CD14-positive monocyte (primary cell): ENCODE results near the gene GDF2. TPM values are rescaled to one million over a fixed set of nuclear protein-coding genes. Genes with fewer than 3 reads are reported as not detected.

Experiments
- DNase-seq, 3 donors: peaks; one replicate each; pipeline ENCODE4 v3.0.0-alpha.2; 2011 to 2022
- H2AFZ ChIP-seq: 2 replicates; pipeline ENCODE4 v1.6.0; 2012; ENCODE audit warnings: mild to moderate bottlenecking, low read depth, low read length, inconsistent platforms; ENCODE audit not compliant: insufficient read depth, poor library complexity, severe bottlenecking
- H3K27ac ChIP-seq, 2 donors: 1 replicate in 1 of 2; 2 replicates in 1 of 2; pipeline ENCODE4 v1.5.1; 2012 to 2013; ENCODE audit warnings: low read length in 2 of 2, control low read depth in 1 of 2, inconsistent platforms in 1 of 2, low read depth in 1 of 2, mild to moderate bottlenecking in 1 of 2
- H3K27me3 ChIP-seq, 2 donors: one replicate each; pipeline versions ENCODE4 v1.6.0 to v1.6.1; 2011 to 2013; ENCODE audit warnings: low read length in 2 of 2; ENCODE audit not compliant: control insufficient read depth in 2 of 2, insufficient read depth in 2 of 2
- H3K36me3 ChIP-seq, 2 donors: replicated peaks in 1 of 2; 1 replicate in 1 of 2; 2 replicates in 1 of 2; pipeline versions ENCODE4 v1.5.1 to v1.6.1; 2012 to 2013; ENCODE audit warnings: low read length in 2 of 2, control low read depth in 1 of 2, inconsistent platforms in 1 of 2, mild to moderate bottlenecking in 1 of 2; ENCODE audit not compliant: insufficient read depth in 2 of 2, control insufficient read depth in 1 of 2
- H3K4me1 ChIP-seq, 2 donors: 1 replicate in 1 of 2; 2 replicates in 1 of 2; pipeline versions ENCODE4 v1.5.1 to v1.6.1; 2012 to 2013; ENCODE audit warnings: low read length in 2 of 2, control low read depth in 1 of 2, inconsistent platforms in 1 of 2, mild to moderate bottlenecking in 1 of 2, moderate library complexity in 1 of 2; ENCODE audit not compliant: insufficient read depth in 2 of 2, control insufficient read depth in 1 of 2
- H3K4me2 ChIP-seq: replicated peaks from 2 replicates; pipeline ENCODE3; 2012; ENCODE audit warnings: low read length, moderate library complexity, mild to moderate bottlenecking; ENCODE audit not compliant: poor library complexity, severe bottlenecking; ENCODE audit errors: extremely low read depth
- H3K4me3 ChIP-seq, 3 experiments: fragments of 200-600 bp in 1 of 3; sonication (generic) in 1 of 3; replicated peaks in 1 of 3; 1 replicate in 2 of 3; 2 replicates in 1 of 3; pipeline ENCODE4 v1.5.1; 2011 to 2013; ENCODE audit warnings: low read length in 3 of 3, mild to moderate bottlenecking in 3 of 3, control low read depth in 2 of 3, low read depth in 2 of 3, inconsistent platforms in 1 of 3, moderate library complexity in 1 of 3
- H3K79me2 ChIP-seq: 2 replicates; pipeline ENCODE4 v1.6.0; 2012; ENCODE audit warnings: mild to moderate bottlenecking, control low read depth, inconsistent platforms, low read length, moderate library complexity; ENCODE audit not compliant: insufficient read depth
- H3K9ac ChIP-seq: 2 replicates; pipeline ENCODE4 v1.6.0; 2017; ENCODE audit warnings: low read length, mild to moderate bottlenecking; ENCODE audit not compliant: insufficient read depth, poor library complexity, severe bottlenecking
- H3K9me3 ChIP-seq, 2 donors: replicated peaks in 1 of 2; 1 replicate in 1 of 2; 2 replicates in 1 of 2; pipeline versions ENCODE4 v1.5.1 to v1.6.1; 2012 to 2013; ENCODE audit warnings: low read length in 2 of 2, control low read depth in 1 of 2; ENCODE audit not compliant: control insufficient read depth in 1 of 2, insufficient read depth in 1 of 2
- H4K20me1 ChIP-seq: 2 replicates; pipeline ENCODE4 v1.6.0; 2012; ENCODE audit warnings: mild to moderate bottlenecking, low read length, control low read depth, moderate library complexity; ENCODE audit not compliant: insufficient read depth
- H3K27ac Mint-ChIP-seq, 7 donors: one replicate each; pipeline ENCODE4 v1.8.0; 2020; ENCODE audit warnings: mild to moderate bottlenecking in 7 of 7, mixed read lengths in 7 of 7, moderate library complexity in 6 of 7, inconsistent platforms in 2 of 7
- H3K27me3 Mint-ChIP-seq, 3 donors: one replicate each; pipeline ENCODE4 v1.8.0; 2021 to 2022; ENCODE audit warnings: low read depth in 3 of 3, mild to moderate bottlenecking in 3 of 3, mixed read lengths in 3 of 3, moderate library complexity in 3 of 3, inconsistent platforms in 1 of 3
- H3K36me3 Mint-ChIP-seq, 2 donors: one replicate each; pipeline ENCODE4 v1.8.0; 2020; ENCODE audit warnings: mixed read lengths in 2 of 2, inconsistent platforms in 1 of 2, mild to moderate bottlenecking in 1 of 2
- H3K4me1 Mint-ChIP-seq: one replicate; pipeline ENCODE4 v1.8.0; 2020; ENCODE audit warnings: mild to moderate bottlenecking, mixed read lengths
- H3K4me3 Mint-ChIP-seq, 2 donors: one replicate each; pipeline ENCODE4 v1.8.0; 2020; ENCODE audit warnings: mild to moderate bottlenecking in 2 of 2, mixed read lengths in 2 of 2, moderate library complexity in 1 of 2
- H3K9me3 Mint-ChIP-seq, 7 donors: one replicate each; pipeline ENCODE4 v1.8.0; 2020 to 2022; ENCODE audit warnings: mixed read lengths in 7 of 7, mild to moderate bottlenecking in 6 of 7, moderate library complexity in 6 of 7, inconsistent platforms in 2 of 7
- WGBS: methylation state at CpG from one replicate; pipeline ENCODE4 v1.1.5; 2013; ENCODE audit warnings: missing lambda C conversion rate; ENCODE audit not compliant: insufficient coverage; 5-methylcytosine and 5-hydroxymethylcytosine counted together
- intact Hi-C, 2 donors: fragments of 100-400 bp; cut with micrococcal nuclease; formaldehyde crosslinking; loops; one replicate each; pipeline versions ENCODE4 v1.15.0 to v1.15.1; 2023
- polyA plus RNA-seq, 3 donors: library from polyadenylated mRNA; depleted of rRNA in 1 of 3; unstranded in 2 of 3; stranded (reverse) in 1 of 3; fragments of 300-500 nt in 2 of 3; fragments of >200 nt in 1 of 3; fragmentation: Illumina TruSeq in 2 of 3; gene quantifications; 1 replicate in 2 of 3; 2 replicates in 1 of 3; pipeline ENCODE4 v1.2.3, GENCODE V29; 2012 to 2021
- TF ChIP-seq, protein P1 (sequence below): fragments of 200-600 bp; IDR thresholded peaks from one replicate; pipeline ENCODE4 v1.8.0; 2022; ENCODE audit warnings: antibody characterized with exemption, mild to moderate bottlenecking

Gene GDF2
- polyA plus RNA-seq, 3 donors: not detected

DNA sequence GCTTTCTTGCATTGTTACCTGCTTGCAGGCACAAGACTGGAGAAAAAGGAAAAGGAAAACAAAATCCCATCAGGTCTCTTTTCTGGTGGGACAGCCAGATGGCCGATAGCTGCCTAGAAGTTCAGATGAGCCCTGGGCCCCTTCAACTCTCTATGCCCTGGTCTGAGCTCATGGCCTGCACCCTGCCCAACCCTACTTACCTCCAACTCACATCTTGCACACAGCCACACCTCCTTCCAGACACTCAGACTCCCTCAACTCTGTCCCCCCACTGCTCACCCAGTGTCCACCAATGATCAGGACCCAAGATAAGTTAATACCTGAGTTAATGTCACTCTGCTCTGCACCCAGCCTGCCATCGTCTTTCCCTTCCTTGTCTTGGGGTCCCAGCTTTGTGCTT lies 36.8 kb downstream of the GDF2 start:
- Histone ChIP-seq H4K20me1 (no peaks in the 10 kb centered on the region), H2AFZ (no peak overlapping the region), H3K36me3 (no peaks in the 10 kb centered on the region), H3K4me2 (no peak overlapping the region), H3K27ac (no peak overlapping the region), H3K79me2 (no peaks in the 10 kb centered on the region), H3K4me1 (no peaks in the 10 kb centered on the region), H3K9me3 (no peaks in the 10 kb centered on the region), H3K9ac (no peak overlapping the region), H3K27me3 (no peaks in the 10 kb centered on the region), H3K4me3 (no peak overlapping the region)
- TF ChIP-seq, protein P1, sequence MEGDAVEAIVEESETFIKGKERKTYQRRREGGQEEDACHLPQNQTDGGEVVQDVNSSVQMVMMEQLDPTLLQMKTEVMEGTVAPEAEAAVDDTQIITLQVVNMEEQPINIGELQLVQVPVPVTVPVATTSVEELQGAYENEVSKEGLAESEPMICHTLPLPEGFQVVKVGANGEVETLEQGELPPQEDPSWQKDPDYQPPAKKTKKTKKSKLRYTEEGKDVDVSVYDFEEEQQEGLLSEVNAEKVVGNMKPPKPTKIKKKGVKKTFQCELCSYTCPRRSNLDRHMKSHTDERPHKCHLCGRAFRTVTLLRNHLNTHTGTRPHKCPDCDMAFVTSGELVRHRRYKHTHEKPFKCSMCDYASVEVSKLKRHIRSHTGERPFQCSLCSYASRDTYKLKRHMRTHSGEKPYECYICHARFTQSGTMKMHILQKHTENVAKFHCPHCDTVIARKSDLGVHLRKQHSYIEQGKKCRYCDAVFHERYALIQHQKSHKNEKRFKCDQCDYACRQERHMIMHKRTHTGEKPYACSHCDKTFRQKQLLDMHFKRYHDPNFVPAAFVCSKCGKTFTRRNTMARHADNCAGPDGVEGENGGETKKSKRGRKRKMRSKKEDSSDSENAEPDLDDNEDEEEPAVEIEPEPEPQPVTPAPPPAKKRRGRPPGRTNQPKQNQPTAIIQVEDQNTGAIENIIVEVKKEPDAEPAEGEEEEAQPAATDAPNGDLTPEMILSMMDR: no peak
- intact Hi-C loops: no loop called here
- 96% methylated on average over 2 of the region's 2 CpGs for WGBS
- Mint-ChIP-seq H3K4me3 (no peak overlapping the region), H3K9me3 (no peaks in the 10 kb centered on the region), H3K27ac (no peak overlapping the region), H3K36me3 (no peaks in the 10 kb centered on the region), H3K27me3 (peaks cover 0 to 3% (median 0%) of the 10 kb centered on the region in 3 donors), H3K4me1 (no peaks in the 10 kb centered on the region)
- no peak for DNase-seq

DNA sequence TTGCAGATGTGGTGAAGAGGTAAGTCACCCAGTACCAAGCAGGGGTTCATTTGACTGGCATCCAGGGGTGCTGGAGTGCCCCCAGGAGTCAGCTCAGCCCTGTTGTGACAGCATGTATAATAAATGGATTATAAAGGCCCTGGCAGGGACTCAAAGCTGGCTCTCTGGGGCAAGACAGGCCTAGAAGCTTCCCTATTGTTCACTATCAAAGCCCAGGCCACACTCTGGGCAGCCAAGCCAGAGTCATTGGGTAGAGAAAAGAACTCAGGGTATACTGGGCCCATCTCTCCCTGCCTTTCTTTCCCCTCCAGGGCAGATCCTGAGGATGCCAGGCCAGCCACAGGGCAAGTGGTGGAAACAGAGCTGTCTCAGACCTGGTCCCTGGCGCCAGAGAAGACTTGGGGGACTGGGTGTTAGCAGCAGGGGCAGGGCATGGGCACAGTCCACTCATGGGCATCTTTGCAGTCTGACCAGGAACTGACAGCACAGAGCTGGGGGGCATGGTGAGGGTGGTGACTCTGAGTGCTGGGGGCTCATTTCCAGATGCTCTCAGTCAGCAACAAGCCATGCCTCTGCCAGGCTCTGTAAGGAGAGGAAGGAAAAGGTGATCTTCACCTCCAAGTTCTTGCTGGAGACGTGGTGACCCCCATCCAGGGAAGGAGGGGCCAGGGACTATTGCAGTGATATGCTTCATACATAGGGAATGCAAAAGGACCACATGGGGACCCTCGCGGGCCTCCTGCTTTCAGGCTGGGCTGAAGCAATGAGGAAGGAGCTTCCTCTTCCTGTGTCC lies 37.6 kb downstream of the GDF2 start:
- Histone ChIP-seq H3K27me3 (no peaks in the 10 kb centered on the region), H3K27ac (no peak overlapping the region), H3K79me2 (no peaks in the 10 kb centered on the region), H3K36me3 (no peaks in the 10 kb centered on the region), H2AFZ (no peak overlapping the region), H3K4me1 (no peaks in the 10 kb centered on the region), H3K9ac (no peak overlapping the region), H3K4me3 (no peak overlapping the region), H3K9me3 (no peaks in the 10 kb centered on the region), H4K20me1 (no peaks in the 10 kb centered on the region), H3K4me2 (no peak overlapping the region)
- no peak for DNase-seq
- no peaks in the 10 kb centered on the region for H3K4me1 Mint-ChIP-seq
- no peak overlapping the region for H3K27ac Mint-ChIP-seq
- WGBS: 75% methylated on average over 2 of the region's 4 CpGs
- intact Hi-C loops: no loop called here
- TF ChIP-seq, protein P1: no peak
- H3K4me3 Mint-ChIP-seq: no peak overlapping the region
- peaks cover 0 to 3% (median 2%) of the 10 kb centered on the region in 3 donors for H3K27me3 Mint-ChIP-seq
- H3K36me3 Mint-ChIP-seq: no peaks in the 10 kb centered on the region
- H3K9me3 Mint-ChIP-seq: no peaks in the 10 kb centered on the region
